ENCODE results near the gene SEPSECS. TPM values are rescaled to one million over a fixed set of nuclear protein-coding genes. Genes with fewer than 3 reads are reported as not detected.

Gene SEPSECS
- total RNA-seq, 1 experiment from 2014 or later, result 4.2 TPM

DNA sequence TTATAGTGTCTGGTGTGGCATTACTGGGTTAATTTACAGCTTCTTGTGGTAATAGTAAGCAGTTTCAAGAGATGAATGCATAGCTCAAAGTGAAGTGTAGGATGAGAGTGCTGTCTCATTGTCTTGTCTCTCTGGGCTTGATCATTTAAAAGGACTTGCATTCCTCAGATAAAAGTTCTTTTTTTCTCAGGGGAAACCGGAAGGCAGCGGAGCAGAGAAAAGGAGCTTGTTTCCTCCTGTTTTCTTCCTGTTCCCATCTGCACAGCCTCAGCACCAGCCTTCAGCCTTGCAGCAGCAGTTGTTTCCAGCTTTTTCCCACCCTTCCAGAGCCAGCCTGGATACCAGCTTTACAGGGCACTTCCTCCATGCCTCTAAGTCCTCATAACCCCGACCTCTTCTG, 68.1 kb downstream of the SEPSECS start:
- Histone ChIP-seq H3K56ac (ENCODE audit: insufficient read length, low read depth, low read length) (no peak overlapping the region), H3K4me1 (ENCODE audit: insufficient read depth, low read length) (no peaks in the 10 kb centered on the region), H2BK5ac (ENCODE audit: insufficient read length, low read length) (no peak overlapping the region), H4K91ac (ENCODE audit: insufficient read length, low read depth, low read length) (no peak overlapping the region), H4K8ac (replicated peaks; ENCODE audit: insufficient read length, low read depth, low read length) (no peak overlapping the region), H2AK5ac (ENCODE audit: insufficient read length, low read length) (no peak overlapping the region), H3K14ac (ENCODE audit: insufficient read depth, low read length) (no peak overlapping the region), H3K9ac (ENCODE audit: extremely low read depth, insufficient read length, low read length) (no peak overlapping the region), H3K79me1 (ENCODE audit: insufficient read depth, low read depth, low read length, poor library complexity, severe bottlenecking) (no peaks in the 10 kb centered on the region), H4K5ac (ENCODE audit: insufficient read length, low read depth, low read length) (no peak overlapping the region), H3K23me2 (ENCODE audit: insufficient read length, low read depth, low read length, poor library complexity, severe bottlenecking) (no peaks in the 10 kb centered on the region), H2AFZ (ENCODE audit: low read length) (no peak overlapping the region), H3K27ac (ENCODE audit: insufficient read length, low read depth, low read length) (no peak overlapping the region), H2BK15ac (ENCODE audit: low read depth, low read length) (no peak overlapping the region), H2BK12ac (ENCODE audit: insufficient read length, low read depth, low read length) (no peak overlapping the region), H2BK20ac (ENCODE audit: low read depth, low read length, poor library complexity, severe bottlenecking) (no peak overlapping the region), H2BK120ac (ENCODE audit: low read depth, low read length, poor library complexity, severe bottlenecking) (no peak overlapping the region), H3K27me3 (ENCODE audit: insufficient read depth, low read length) (no peaks in the 10 kb centered on the region), H3K18ac (ENCODE audit: insufficient read length, low read depth, low read length) (no peak overlapping the region), H3K4ac (ENCODE audit: low read depth, low read length) (no peak overlapping the region), H3K23ac (ENCODE audit: insufficient read length, low read depth, low read length) (no peak overlapping the region), H4K20me1 (ENCODE audit: control insufficient read depth, insufficient read depth, insufficient read length) (no peaks in the 10 kb centered on the region), H3T11ph (ENCODE audit: low read length) (no peak overlapping the region), H3K79me2 (ENCODE audit: insufficient read depth, low read length) (no peaks in the 10 kb centered on the region), H3K4me2 (ENCODE audit: insufficient read depth, insufficient read length, low read length) (no peak overlapping the region), H3K9me3 (ENCODE audit: control insufficient read depth, low read depth, low read length) (peaks cover 9% of the 10 kb centered on the region)
- Mint-ChIP-seq H3K27me3 (ENCODE audit: low read depth) (peaks cover 2% of the 10 kb centered on the region), H3K36me3 (ENCODE audit: insufficient read depth in 1 of 3, low read depth in 3 of 3) (peaks cover 0 to 18% (median 15%) of the 10 kb centered on the region in 3 experiments; a peak in 6 of 7 replicates), H3K4me1 (peaks cover 18 to 20% of the 10 kb centered on the region in 2 experiments), H3K4me3 (no peak overlapping the region), H3K9me3 (peaks cover 14 to 18% of the 10 kb centered on the region in 2 experiments), H3K27ac (peak overlapping the region in 1 of 3 experiments; percentile 28; a peak in 1 of 7 replicates)
- no CpG with 5 or more reads among the region's 3 CpGs for WGBS (ENCODE audit: extremely low coverage, insufficient read length, low lambda C conversion rate)
- TF ChIP-seq, protein P1, sequence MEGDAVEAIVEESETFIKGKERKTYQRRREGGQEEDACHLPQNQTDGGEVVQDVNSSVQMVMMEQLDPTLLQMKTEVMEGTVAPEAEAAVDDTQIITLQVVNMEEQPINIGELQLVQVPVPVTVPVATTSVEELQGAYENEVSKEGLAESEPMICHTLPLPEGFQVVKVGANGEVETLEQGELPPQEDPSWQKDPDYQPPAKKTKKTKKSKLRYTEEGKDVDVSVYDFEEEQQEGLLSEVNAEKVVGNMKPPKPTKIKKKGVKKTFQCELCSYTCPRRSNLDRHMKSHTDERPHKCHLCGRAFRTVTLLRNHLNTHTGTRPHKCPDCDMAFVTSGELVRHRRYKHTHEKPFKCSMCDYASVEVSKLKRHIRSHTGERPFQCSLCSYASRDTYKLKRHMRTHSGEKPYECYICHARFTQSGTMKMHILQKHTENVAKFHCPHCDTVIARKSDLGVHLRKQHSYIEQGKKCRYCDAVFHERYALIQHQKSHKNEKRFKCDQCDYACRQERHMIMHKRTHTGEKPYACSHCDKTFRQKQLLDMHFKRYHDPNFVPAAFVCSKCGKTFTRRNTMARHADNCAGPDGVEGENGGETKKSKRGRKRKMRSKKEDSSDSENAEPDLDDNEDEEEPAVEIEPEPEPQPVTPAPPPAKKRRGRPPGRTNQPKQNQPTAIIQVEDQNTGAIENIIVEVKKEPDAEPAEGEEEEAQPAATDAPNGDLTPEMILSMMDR (conservative IDR thresholded peaks at IDR 0.05), result no peak
- DNase-seq, result no peak
